Lower leg skin (tissue), 4 donors: ENCODE data around the gene EED. TPM values are rescaled to one million over a fixed set of nuclear protein-coding genes. Genes with fewer than 3 reads are reported as not detected.
A peak's percentile ranks its signal among the peaks of the same experiment; 100 is the strongest.
"Not testable (repeated sequence)": the region's sequence is repeated elsewhere in the genome, so short reads cannot be mapped to it uniquely, and the experiment has no call there.

Source experiments
- DNase-seq, 2 donors: peaks; one replicate each; pipeline ENCODE4 v3.0.0-alpha.2; 2019; ENCODE audit warnings: low spot score in 2 of 2
- H3K4me3 ChIP-seq: fragments of 200-600 bp; sonication (generic); 2 replicates; pipeline ENCODE4 v1.5.1; 2017; ENCODE audit warnings: mild to moderate bottlenecking, low read depth; ENCODE audit not compliant: poor library complexity, severe bottlenecking
- CTCF ChIP-seq, 3 donors: fragments of 450-650 bp; IDR thresholded peaks; one replicate each; pipeline ENCODE4 v1.5.1; 2016; ENCODE audit warnings: antibody characterized with exemption in 3 of 3, mild to moderate bottlenecking in 3 of 3, moderate library complexity in 2 of 3
- POLR2A ChIP-seq, 2 donors: fragments of 450-650 bp; IDR thresholded peaks; one replicate each; pipeline ENCODE4 v1.6.1; 2016 to 2017; ENCODE audit warnings: antibody characterized with exemption in 2 of 2, mild to moderate bottlenecking in 1 of 2, moderate library complexity in 1 of 2
- WGBS, 2 donors: methylation state at CpG; one replicate each; pipeline ENCODE4 v1.1.5; 2018; 5-methylcytosine and 5-hydroxymethylcytosine counted together
- intact Hi-C: fragments of 100-400 bp; cut with DNase I; formaldehyde crosslinking; loops from one replicate; pipeline ENCODE4 v1.15.0; 2023; ENCODE audit warnings: low total_unique reads
- total RNA-seq, 4 donors: library from RNA; depleted of rRNA; stranded (reverse); fragments of >200 nt; gene quantifications; one replicate each; pipeline ENCODE4 v1.1.0, GENCODE V29; 2016

Gene EED
- total RNA-seq, 4 donors from 2014 or later, result 13.7 to 18.8 (median 16.2) TPM

GRCh38 chr11:86292912-86293616 lies 48.5 kb downstream of the EED start:
- DNase-seq, result no peak
- no peak overlapping the region for H3K4me3 ChIP-seq
- 83 to 85% methylated on average over 6 of the region's 6 CpGs for WGBS, 2 donors
- intact Hi-C loops, result no loop called here
- no peak for TF ChIP-seq CTCF (IDR thresholded peaks at IDR 0.05)
- no peak for TF ChIP-seq POLR2A (IDR thresholded peaks at IDR 0.05)

- TF ChIP-seq POLR2A (IDR thresholded peaks at IDR 0.05) (no peak), CTCF (IDR thresholded peaks at IDR 0.05) (no peak)
- no peak for DNase-seq
- intact Hi-C loops, result no loop called here
- H3K4me3 ChIP-seq, result no peak overlapping the region
Observed at GRCh38 chr11:86294026-86294425, 49.5 kb downstream of the EED start.

GRCh38 chr11:86301742-86302091 lies 57.2 kb downstream of the EED start:
- no peak for DNase-seq
- intact Hi-C loops, result no loop called here
- TF ChIP-seq POLR2A (IDR thresholded peaks at IDR 0.05) (no peak), CTCF (IDR thresholded peaks at IDR 0.05) (no peak)
- 5 to 6% methylated on average over 6 of the region's 6 CpGs for WGBS, 2 donors
- H3K4me3 ChIP-seq, result no peak overlapping the region

- peak within 1 kb of the TSS; percentile 90 for H3K4me3 ChIP-seq
- TF ChIP-seq CTCF (IDR thresholded peaks at IDR 0.05) (no peak), POLR2A (IDR thresholded peaks at IDR 0.05) (no peak)
- intact Hi-C loops, result no loop called here
- DNase-seq, result peak; percentile 99 to 100
- WGBS, 2 donors, result 0 to 1% methylated on average over 27 to 30 of the region's 30 CpGs
Observed at GRCh38 chr11:86302092-86302793, 57.7 kb downstream of the EED start, which contains the start of gene HIKESHI. Gene HIKESHI (plus strand): TSS chr11:86302240. CDS start chr11:86302449, 209 bp downstream.

GRCh38 chr11:86303257-86303656 lies 58.7 kb downstream of the EED start:
- WGBS, 2 donors, result 71 to 74% methylated on average over 2 of the region's 2 CpGs
- no peak for TF ChIP-seq CTCF (IDR thresholded peaks at IDR 0.05)
- TF ChIP-seq POLR2A (IDR thresholded peaks at IDR 0.05), result no peak
- intact Hi-C loops, result no loop called here
- H3K4me3 ChIP-seq, result no peak overlapping the region
- DNase-seq, result no peak

GRCh38 chr11:86308710-86309109 lies 64.2 kb downstream of the EED start:
- WGBS, 2 donors, result 93 to 99% methylated on average over 4 of the region's 4 CpGs
- H3K4me3 ChIP-seq, intact Hi-C loops, DNase-seq: not testable (repeated sequence)
